ENCODE results near the gene PPP2R2B. TPM values are rescaled to one million over a fixed set of nuclear protein-coding genes. Genes with fewer than 3 reads are reported as not detected.

PPP2R2B gene
- total RNA-seq, 3 donors from 2014 or later (not counting 1 experiment from before 2014, with no cell fraction given): 44.9 to 68.3 (median 63.7) TPM

DNA sequence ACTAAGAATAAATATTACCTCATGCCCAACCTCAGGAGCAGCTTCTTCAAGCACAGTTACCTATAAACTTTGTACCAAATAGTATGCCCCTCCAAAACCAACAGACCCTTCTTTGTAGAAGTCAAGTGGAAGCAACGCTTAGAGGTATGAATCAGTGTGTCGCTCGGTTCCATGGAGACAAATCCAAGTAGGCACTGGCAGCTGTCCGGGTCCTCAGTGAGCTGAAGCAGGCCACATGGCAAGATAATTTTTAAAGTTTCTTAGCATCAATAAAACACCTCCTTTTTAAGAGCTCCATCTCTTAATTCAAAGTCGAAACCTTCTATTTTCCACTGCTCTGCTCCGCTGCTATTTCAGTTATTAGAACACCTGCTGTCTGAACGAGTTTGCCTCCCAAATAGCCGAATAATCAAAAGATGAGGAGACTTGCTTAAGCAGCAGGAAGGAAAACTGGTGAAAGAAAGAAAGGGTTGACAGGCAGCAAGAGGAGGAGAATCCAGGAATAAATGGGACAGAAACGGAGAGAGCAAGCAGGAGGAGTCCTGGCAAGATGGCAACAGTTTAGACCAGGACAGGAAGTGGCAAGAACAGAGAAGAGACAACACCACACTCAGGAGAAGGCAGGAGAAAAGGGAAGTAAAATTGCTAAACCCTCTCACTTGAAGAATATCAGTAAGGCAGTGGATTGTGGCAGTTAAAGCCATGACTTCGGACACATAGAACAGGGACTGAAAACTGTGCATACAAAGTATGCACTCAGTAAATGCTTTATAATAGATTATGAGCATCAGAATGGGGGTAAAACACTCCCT lies 65.0 kb downstream of the PPP2R2B start:
- intact Hi-C loops (cut with micrococcal nuclease): no loop called here

GRCh38 chr5:146805081-146805480 lies 73.5 kb downstream of the PPP2R2B start:
- Histone ChIP-seq H3K27ac (ENCODE audit: low read length) (no peak overlapping the region), H3K4me3 (ENCODE audit: low read length) (no peak overlapping the region), H3K27me3 (ENCODE audit: control insufficient read depth, insufficient read depth, low read length) (no peaks in the 10 kb centered on the region), H3K4me1 (ENCODE audit: control insufficient read depth, insufficient read depth, low read length) (peaks cover 3% of the 10 kb centered on the region), H3K36me3 (ENCODE audit: control insufficient read depth, insufficient read depth, low read length) (no peaks in the 10 kb centered on the region), H3K9me3 (ENCODE audit: control insufficient read depth, insufficient read depth, low read length) (no peaks in the 10 kb centered on the region)
- Mint-ChIP-seq H3K27me3 (ENCODE audit: low read depth in 2 of 2) (no peaks in the 10 kb centered on the region), H3K4me3 (no peak overlapping the region), H3K27ac (no peak overlapping the region), H3K36me3 (no peaks in the 10 kb centered on the region), H3K9me3 (no peaks in the 10 kb centered on the region), H3K4me1 (peaks cover 28 to 43% of the 10 kb centered on the region in 2 donors)
- ATAC-seq (no peak), DNase-seq (no peak)
- 92% methylated on average over 1 of the region's 1 CpG for whole genome bisulfite sequencing (ENCODE audit: insufficient coverage)
- intact Hi-C loops (cut with micrococcal nuclease): no loop called here
- TF ChIP-seq, protein P1, sequence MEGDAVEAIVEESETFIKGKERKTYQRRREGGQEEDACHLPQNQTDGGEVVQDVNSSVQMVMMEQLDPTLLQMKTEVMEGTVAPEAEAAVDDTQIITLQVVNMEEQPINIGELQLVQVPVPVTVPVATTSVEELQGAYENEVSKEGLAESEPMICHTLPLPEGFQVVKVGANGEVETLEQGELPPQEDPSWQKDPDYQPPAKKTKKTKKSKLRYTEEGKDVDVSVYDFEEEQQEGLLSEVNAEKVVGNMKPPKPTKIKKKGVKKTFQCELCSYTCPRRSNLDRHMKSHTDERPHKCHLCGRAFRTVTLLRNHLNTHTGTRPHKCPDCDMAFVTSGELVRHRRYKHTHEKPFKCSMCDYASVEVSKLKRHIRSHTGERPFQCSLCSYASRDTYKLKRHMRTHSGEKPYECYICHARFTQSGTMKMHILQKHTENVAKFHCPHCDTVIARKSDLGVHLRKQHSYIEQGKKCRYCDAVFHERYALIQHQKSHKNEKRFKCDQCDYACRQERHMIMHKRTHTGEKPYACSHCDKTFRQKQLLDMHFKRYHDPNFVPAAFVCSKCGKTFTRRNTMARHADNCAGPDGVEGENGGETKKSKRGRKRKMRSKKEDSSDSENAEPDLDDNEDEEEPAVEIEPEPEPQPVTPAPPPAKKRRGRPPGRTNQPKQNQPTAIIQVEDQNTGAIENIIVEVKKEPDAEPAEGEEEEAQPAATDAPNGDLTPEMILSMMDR (IDR thresholded peaks at IDR 0.05): no peak

More for the DNA sequence above, 65.0 kb downstream of the PPP2R2B start:
- Histone ChIP-seq H3K27me3 (ENCODE audit: control insufficient read depth, insufficient read depth, low read length) (no peaks in the 10 kb centered on the region), H3K9me3 (ENCODE audit: control insufficient read depth, insufficient read depth, low read length) (no peaks in the 10 kb centered on the region), H3K27ac (ENCODE audit: low read length) (no peak overlapping the region), H3K4me1 (ENCODE audit: control insufficient read depth, insufficient read depth, low read length) (peaks cover 14% of the 10 kb centered on the region), H3K36me3 (ENCODE audit: control insufficient read depth, insufficient read depth, low read length) (no peaks in the 10 kb centered on the region), H3K4me3 (ENCODE audit: low read length) (no peak overlapping the region)
- Mint-ChIP-seq H3K36me3 (no peaks in the 10 kb centered on the region), H3K27me3 (ENCODE audit: low read depth in 2 of 2) (no peaks in the 10 kb centered on the region), H3K4me3 (peak overlapping the region; percentile 9), H3K9me3 (no peaks in the 10 kb centered on the region), H3K27ac (peak overlapping the region in 1 of 2 donors; percentile 63), H3K4me1 (peaks cover 47 to 57% of the 10 kb centered on the region in 2 donors)
- ATAC-seq: peak in 2 of 3 donors; percentile 21 to 48
- WGBS (ENCODE audit: insufficient coverage): 66% methylated on average over 10 of the region's 10 CpGs
- DNase-seq: no peak
- TF ChIP-seq, protein P1 (IDR thresholded peaks at IDR 0.05): no peak

DNA sequence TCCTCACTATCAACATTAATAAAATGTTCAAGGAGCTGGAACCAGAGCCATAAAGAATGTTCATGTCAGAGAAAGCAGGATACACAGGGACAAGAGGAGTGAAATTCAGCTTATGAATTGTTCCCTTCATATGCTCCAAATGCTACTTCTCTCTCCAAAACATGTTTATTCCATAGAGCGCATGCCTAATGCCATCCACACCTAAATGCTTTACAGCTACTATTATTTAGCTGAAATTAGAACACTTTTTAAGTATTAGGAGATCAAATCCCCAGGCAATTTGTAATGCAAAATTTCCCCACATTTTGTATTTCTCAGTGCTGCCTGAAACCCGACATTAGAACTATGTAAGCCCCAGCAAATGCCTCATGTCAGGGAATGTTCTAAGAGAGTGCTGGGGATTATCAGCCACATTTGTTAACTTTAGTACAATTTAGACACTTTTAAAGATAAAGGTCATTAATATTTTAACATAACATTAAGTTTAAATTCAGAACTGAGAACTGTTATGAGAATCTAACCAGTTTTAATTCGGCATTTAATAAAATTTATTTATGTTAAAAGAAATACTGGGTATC lies 75.5 kb downstream of the PPP2R2B start:
- H3K4me1 Mint-ChIP-seq: peaks cover 44 to 49% of the 10 kb centered on the region in 2 donors
- Histone ChIP-seq H3K9me3 (ENCODE audit: control insufficient read depth, insufficient read depth, low read length) (no peaks in the 10 kb centered on the region), H3K4me3 (ENCODE audit: low read length) (no peak overlapping the region), H3K27me3 (ENCODE audit: control insufficient read depth, insufficient read depth, low read length) (no peaks in the 10 kb centered on the region), H3K36me3 (ENCODE audit: control insufficient read depth, insufficient read depth, low read length) (no peaks in the 10 kb centered on the region), H3K4me1 (ENCODE audit: control insufficient read depth, insufficient read depth, low read length) (peaks cover 7% of the 10 kb centered on the region), H3K27ac (ENCODE audit: low read length) (no peak overlapping the region)
- ATAC-seq (no peak), DNase-seq (no peak)
- intact Hi-C loops (cut with micrococcal nuclease): loop anchor here (5.0 kb wide), 1 partner anchor 36 kb away; no protein-coding TSS in a partner anchor
- no peaks in the 10 kb centered on the region for H3K27me3 Mint-ChIP-seq (ENCODE audit: low read depth in 2 of 2)
- no peak overlapping the region for H3K27ac Mint-ChIP-seq
- no peaks in the 10 kb centered on the region for H3K36me3 Mint-ChIP-seq
- TF ChIP-seq, protein P1 (IDR thresholded peaks at IDR 0.05): no peak
- 100% methylated on average over 1 of the region's 3 CpGs for WGBS (ENCODE audit: insufficient coverage)
- H3K4me3 Mint-ChIP-seq: no peak overlapping the region
- H3K9me3 Mint-ChIP-seq: no peaks in the 10 kb centered on the region

All from natural killer cell (primary cell).